Hematopoietic multipotent progenitor cell (in vitro differentiated cells): ENCODE measurements around the gene SH3RF1. TPM values are rescaled to one million over a fixed set of nuclear protein-coding genes. Genes with fewer than 3 reads are reported as not detected.
"Not testable (repeated sequence)": the region's sequence is repeated elsewhere in the genome, so short reads cannot be mapped to it uniquely, and the experiment has no call there.

ENCODE experiments used
- DNase-seq, 3 donors: peaks; one replicate each; pipeline ENCODE4 v3.0.0-alpha.2; 2011 to 2015; ENCODE audit warnings: low read depth in 2 of 3, low spot score in 2 of 3
- total RNA-seq: library from RNA; depleted of rRNA; stranded (reverse); fragments of >200 nt; gene quantifications from one replicate; pipeline ENCODE4 v1.2.3, GENCODE V29; 2012

The SH3RF1 gene
- total RNA-seq, 1 donor, result 12.1 TPM

GRCh38 chr4:169202878-169203277, 67.9 kb downstream of the SH3RF1 start:
- DNase-seq, result no peak

- peak in 1 of 3 donors; percentile 9 for DNase-seq
These were observed 68.5 kb downstream of the SH3RF1 start for GRCh38 chr4:169202145-169202699.

GRCh38 chr4:169201222-169202144, 69.3 kb downstream of the SH3RF1 start:
- DNase-seq, result no peak

DNA sequence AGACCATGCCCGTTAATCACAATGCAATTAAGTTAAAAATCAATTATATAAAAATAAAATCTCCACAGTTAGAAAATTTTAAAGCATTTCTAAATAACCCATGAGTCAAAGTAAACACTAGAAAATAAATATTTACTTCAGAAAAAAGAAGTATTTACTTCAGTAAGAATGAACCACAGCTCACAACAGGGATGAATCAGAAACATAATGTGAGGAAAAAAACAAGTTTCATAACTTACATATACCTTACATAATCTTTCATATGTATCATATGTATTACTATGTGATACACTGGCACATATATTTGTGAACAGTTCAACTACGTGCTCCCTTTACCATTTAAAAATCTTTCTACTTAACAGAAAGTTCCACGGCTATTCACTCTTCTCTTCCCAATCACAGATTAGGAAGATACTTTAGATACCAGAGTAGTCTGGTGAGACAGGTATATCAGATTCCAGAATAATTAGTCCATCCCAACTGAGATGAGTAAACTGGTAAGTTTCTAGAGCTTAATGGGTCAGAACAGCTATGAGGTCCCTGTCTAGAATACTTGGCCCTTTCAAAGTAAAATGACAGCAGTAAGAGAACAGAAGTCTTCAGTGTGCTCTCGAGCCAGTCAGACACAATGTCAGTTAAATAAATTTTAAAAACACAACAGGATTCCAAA, 70.3 kb downstream of the SH3RF1 start:
- DNase-seq, result no peak

- no peak for DNase-seq
These were observed 71.6 kb downstream of the SH3RF1 start for GRCh38 chr4:169199184-169199583.

- no peak for DNase-seq
These were observed 72.6 kb downstream of the SH3RF1 start for GRCh38 chr4:169198167-169198566.

DNA sequence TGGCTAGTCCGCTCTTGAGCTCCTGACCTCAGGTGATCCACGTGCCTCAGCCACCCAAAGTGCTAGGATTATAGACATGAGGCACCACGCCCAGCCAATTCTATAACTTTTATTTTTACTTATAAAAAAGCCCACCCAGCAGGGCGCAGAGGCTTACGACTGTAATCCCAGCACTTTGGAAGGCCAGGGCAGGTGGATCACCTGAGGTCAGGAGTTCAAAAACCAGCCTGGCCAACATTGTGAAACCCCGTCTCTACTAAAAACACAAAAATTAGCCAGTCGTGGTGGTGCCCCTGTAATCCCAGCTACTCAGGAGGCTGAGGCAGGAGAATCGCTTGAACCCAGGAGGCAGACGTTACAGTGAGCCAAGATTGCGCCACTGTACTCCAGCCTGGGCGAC, 73.5 kb downstream of the SH3RF1 start:
- DNase-seq, result not testable (repeated sequence)

GRCh38 chr4:169195032-169195431, 75.7 kb downstream of the SH3RF1 start:
- DNase-seq, result peak in 1 of 3 donors; percentile 34

- not testable (repeated sequence) for DNase-seq
These were observed 80.8 kb downstream of the SH3RF1 start for GRCh38 chr4:169189968-169190367.

GRCh38 chr4:169189372-169189771, 81.4 kb downstream of the SH3RF1 start:
- DNase-seq, result no peak

GRCh38 chr4:169188204-169188603, 82.6 kb downstream of the SH3RF1 start:
- no peak for DNase-seq

DNA sequence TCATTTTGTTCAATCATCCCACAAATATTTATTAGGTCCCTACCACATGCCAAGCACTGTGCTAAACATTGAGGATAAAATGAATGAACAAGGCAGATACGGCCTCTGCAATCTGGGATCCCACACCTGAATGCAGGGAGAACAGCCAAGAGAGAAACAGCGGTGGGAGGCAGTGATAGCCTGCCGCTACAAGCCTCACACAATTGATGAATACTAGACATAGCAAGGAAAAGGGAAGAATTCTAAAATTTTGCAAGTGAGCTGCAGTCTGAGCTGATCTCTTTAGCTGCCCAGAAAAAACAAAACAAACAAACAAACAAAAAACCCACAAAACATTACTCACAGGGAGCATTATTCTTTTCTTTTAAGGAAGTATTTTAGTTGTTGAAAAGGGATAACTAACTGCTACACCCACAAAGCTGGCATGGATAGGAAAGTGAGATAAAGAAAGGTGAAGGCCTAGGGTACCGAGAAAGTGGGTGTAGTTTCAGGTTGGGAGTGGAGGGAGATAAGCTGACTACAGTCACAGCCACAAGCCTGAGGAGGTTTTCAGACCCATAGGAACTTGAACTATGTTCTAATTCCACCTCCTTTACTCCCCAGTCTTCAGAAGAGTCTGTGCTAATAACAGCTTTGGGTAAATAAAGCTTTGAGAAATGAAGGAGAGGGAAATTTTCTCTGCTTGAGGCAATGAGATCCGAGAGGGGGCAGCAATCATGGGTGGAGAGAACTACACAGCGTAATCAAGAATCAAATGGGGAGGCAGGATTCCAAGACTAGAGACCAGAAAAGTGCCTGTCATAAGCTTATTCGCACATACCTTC, 85.4 kb downstream of the SH3RF1 start:
- DNase-seq, result no peak

DNA sequence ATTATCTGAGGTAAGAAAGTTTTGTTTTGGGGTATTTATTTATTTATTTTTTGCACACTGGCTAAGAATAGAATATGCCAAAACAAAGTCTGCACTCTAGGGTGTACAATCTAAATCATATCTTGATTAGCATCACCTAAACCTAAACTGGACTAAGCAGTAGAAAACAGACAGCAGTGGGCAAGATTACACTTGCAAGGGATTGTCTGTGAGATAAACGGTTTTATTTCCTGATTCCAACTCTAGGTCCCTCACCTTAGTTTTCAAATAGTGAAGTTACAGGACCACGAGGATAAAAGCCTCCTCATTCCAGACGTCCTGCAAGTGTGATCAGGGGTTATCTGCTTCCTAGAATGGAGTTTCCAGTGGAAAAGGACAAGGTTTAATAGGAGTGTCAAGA, 86.1 kb downstream of the SH3RF1 start:
- DNase-seq, result no peak

DNA sequence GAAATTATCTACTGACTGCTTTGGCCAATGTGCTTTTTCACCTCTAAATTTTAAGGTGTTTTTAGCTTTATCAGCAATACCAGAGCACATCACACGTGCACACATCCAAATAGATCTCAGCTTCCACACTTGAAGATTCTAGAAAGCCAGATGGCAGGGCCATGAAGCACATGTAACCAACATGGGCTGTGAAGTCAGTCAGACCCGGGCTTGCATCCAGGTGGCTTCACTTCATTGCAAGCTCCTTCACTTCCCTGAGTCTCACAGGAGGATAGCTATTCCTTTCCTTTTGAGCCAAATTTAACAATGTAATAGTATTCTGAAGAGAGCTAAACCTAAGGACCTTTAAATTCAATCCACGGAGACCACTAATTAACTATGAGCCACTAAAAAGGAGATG, 86.5 kb downstream of the SH3RF1 start:
- no peak for DNase-seq

DNA sequence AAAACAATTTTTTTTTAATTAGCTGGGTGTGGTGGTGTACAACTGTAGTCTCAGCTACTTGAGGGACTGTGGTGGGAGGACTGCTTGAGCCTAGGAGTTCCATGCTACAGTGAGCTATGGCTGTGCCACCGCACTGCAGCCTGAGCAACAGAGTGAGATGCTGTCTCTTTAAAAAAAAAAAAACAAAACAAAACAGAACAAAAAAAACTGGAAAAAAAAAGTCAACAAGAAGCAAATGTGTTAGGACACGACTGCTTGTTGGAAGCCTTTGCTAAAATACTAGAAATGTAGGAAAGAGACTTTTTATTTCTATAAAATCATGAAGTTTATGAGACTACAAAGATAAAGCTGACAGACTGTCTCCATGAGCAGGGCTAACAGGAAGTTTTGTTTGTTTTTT, 87.2 kb downstream of the SH3RF1 start:
- DNase-seq, result no peak

- no peak for DNase-seq
These were observed 90.9 kb downstream of the SH3RF1 start for GRCh38 chr4:169179609-169180521.

GRCh38 chr4:169178092-169178491, 92.7 kb downstream of the SH3RF1 start:
- not testable (repeated sequence) for DNase-seq

DNA sequence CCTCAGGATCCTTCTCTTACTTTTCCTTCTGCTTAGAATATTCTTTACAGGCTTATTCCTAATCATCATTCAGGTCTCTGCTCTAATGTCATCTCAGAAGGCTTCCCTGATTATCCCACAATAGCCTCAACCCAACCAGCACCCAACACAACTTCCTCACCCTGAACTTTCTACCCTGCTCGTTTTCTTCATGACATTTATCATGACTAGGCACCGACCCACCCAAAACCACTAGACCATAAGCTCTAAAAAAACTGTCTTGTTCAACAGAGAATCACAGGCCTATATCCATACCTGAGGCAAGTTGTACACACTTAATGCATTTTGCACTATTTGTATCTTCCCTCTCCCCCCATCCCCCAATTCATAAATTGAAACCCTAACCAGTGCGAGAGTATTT, 95.3 kb downstream of the SH3RF1 start:
- DNase-seq, result peak in 1 of 3 donors; percentile 21

GRCh38 chr4:169175035-169175434, 95.7 kb downstream of the SH3RF1 start:
- no peak for DNase-seq

GRCh38 chr4:169174247-169174646, 96.5 kb downstream of the SH3RF1 start:
- no peak for DNase-seq
